Measurements from ENCODE around the gene GRM6. TPM values are rescaled to one million over a fixed set of nuclear protein-coding genes. Genes with fewer than 3 reads are reported as not detected.

Gene GRM6
- polyA plus RNA-seq, 1 donor (not counting 4 experiments of a cell fraction or from before 2014, with no cell fraction given) = not detected

GRCh38 chr5:178940569-178941360 lies 54.4 kb downstream of the GRM6 start, which contains the start of gene ZNF454:
TSS of gene ZNF454 (plus strand) at chr5:178941198. CDS start at chr5:178942792, 1,594 bp downstream.
- DNase-seq (ENCODE audit: low read depth, low spot score) (no peak), FAIRE-seq (no peak)
- Histone ChIP-seq H3K4me2 (ENCODE audit: control insufficient read depth, extremely low read depth, insufficient read depth, low read depth, low read length) (peak within 1 kb of the TSS; percentile 19), H3K4me1 (ENCODE audit: control insufficient read depth, extremely low read depth, insufficient read depth, low read length) (no peaks in the 10 kb centered on the region), H3K27me3 (ENCODE audit: control insufficient read depth, extremely low read depth, insufficient read depth, low read length) (peaks cover 8% of the 10 kb centered on the region), H3K4me3 (ENCODE audit: control insufficient read depth in 2 of 3, extremely low read depth in 1 of 3, insufficient read depth in 2 of 3, low read depth in 1 of 3, low read length in 3 of 3) (peak within 1 kb of the TSS; percentile 6 to 31 (median 17)), H4K20me1 (ENCODE audit: control insufficient read depth, extremely low read depth, insufficient read depth, low read length) (no peaks in the 10 kb centered on the region), H3K9me3 (ENCODE audit: control insufficient read depth, low read depth, low read length) (peaks cover 23% of the 10 kb centered on the region), H2AFZ (ENCODE audit: control insufficient read depth, low read length) (peak within 1 kb of the TSS; percentile 41), H3K36me3 (ENCODE audit: control insufficient read depth in 2 of 2, extremely low read depth in 1 of 2, insufficient read depth in 2 of 2, low read length in 2 of 2) (no peaks in the 10 kb centered on the region), H3K79me2 (ENCODE audit: control insufficient read depth, insufficient read depth, low read length) (no peaks in the 10 kb centered on the region), H3K9me1 (ENCODE audit: control insufficient read depth, extremely low read depth, insufficient read depth, low read length) (no peaks in the 10 kb centered on the region), H3K27ac (ENCODE audit: control insufficient read depth, insufficient read depth, low read length) (no peak within 1 kb of the TSS), H3K9ac (ENCODE audit: control insufficient read depth, extremely low read depth, insufficient read depth, low read length) (no peak within 1 kb of the TSS)
- dilution Hi-C loops (cut with MboI; ENCODE audit: extremely low pct_ligation_motif_present, low sequenced_read_pairs) = no loop called here
- TF ChIP-seq CTCF (optimal IDR thresholded peaks at IDR 0.05 in 1 of 3, IDR thresholded peaks at IDR 0.05 in 1 of 3, conservative IDR thresholded peaks at IDR 0.05 in 1 of 3; ENCODE audit: extremely low read depth in 1 of 3, insufficient read depth in 2 of 3, low read length in 3 of 3) = no peak
- no peak for TF ChIP-seq EZH2 (IDR thresholded peaks at IDR 0.05; ENCODE audit: low read length)

GRCh38 chr5:178931846-178932760 lies 63.0 kb downstream of the GRM6 start:
- Histone ChIP-seq H3K4me1 (ENCODE audit: control insufficient read depth, extremely low read depth, insufficient read depth, low read length) (no peaks in the 10 kb centered on the region), H3K9me3 (ENCODE audit: control insufficient read depth, low read depth, low read length) (peaks cover 26% of the 10 kb centered on the region), H3K36me3 (ENCODE audit: control insufficient read depth in 2 of 2, extremely low read depth in 1 of 2, insufficient read depth in 2 of 2, low read length in 2 of 2) (no peaks in the 10 kb centered on the region), H4K20me1 (ENCODE audit: control insufficient read depth, extremely low read depth, insufficient read depth, low read length) (no peaks in the 10 kb centered on the region), H2AFZ (ENCODE audit: control insufficient read depth, low read length) (no peak overlapping the region), H3K27ac (ENCODE audit: control insufficient read depth, insufficient read depth, low read length) (no peak overlapping the region), H3K9me1 (ENCODE audit: control insufficient read depth, extremely low read depth, insufficient read depth, low read length) (no peaks in the 10 kb centered on the region), H3K9ac (ENCODE audit: control insufficient read depth, extremely low read depth, insufficient read depth, low read length) (no peak overlapping the region), H3K4me2 (ENCODE audit: control insufficient read depth, extremely low read depth, insufficient read depth, low read depth, low read length) (no peak overlapping the region), H3K27me3 (ENCODE audit: control insufficient read depth, extremely low read depth, insufficient read depth, low read length) (no peaks in the 10 kb centered on the region), H3K79me2 (ENCODE audit: control insufficient read depth, insufficient read depth, low read length) (no peaks in the 10 kb centered on the region), H3K4me3 (ENCODE audit: control insufficient read depth in 2 of 3, extremely low read depth in 1 of 3, insufficient read depth in 2 of 3, low read depth in 1 of 3, low read length in 3 of 3) (no peak overlapping the region)
- DNase-seq (ENCODE audit: low read depth, low spot score) = no peak
- no peak for FAIRE-seq
- dilution Hi-C loops (cut with MboI; ENCODE audit: extremely low pct_ligation_motif_present, low sequenced_read_pairs) = no loop called here
- TF ChIP-seq CTCF (optimal IDR thresholded peaks at IDR 0.05 in 1 of 3, IDR thresholded peaks at IDR 0.05 in 1 of 3, conservative IDR thresholded peaks at IDR 0.05 in 1 of 3; ENCODE audit: extremely low read depth in 1 of 3, insufficient read depth in 2 of 3, low read length in 3 of 3) (no peak), EZH2 (IDR thresholded peaks at IDR 0.05; ENCODE audit: low read length) (no peak)

Other genes with a start within 250 kb of the GRM6 start
- gene ZNF354B, start 135.4 kb downstream of the GRM6 start, polyA plus RNA-seq = 6.4 to 10.2 TPM (median 8.6 TPM) in 3 replicates
- gene ZFP2, start 99.4 kb downstream of the GRM6 start, polyA plus RNA-seq = 0.32 to 0.54 TPM (median 0.52 TPM) in 3 replicates
- gene ZNF454, start 54.1 kb downstream of the GRM6 start, polyA plus RNA-seq = 0.07 to 0.15 TPM (median 0.08 TPM) in 3 replicates
- 1.8 to 2.5 TPM (median 2.2 TPM) in 3 replicates for gene ZNF879, start 28.5 kb upstream of the GRM6 start, polyA plus RNA-seq
- 1.8 to 2.7 TPM (median 2.4 TPM) in 3 replicates for gene ZNF354C, start 65.1 kb upstream of the GRM6 start, polyA plus RNA-seq